Measurements from ENCODE around the gene RNASEL. TPM values are rescaled to one million over a fixed set of nuclear protein-coding genes. Genes with fewer than 3 reads are reported as not detected.
A peak's percentile ranks its signal among the peaks of the same experiment; 100 is the strongest.

Gene RNASEL
- total and polyA plus RNA-seq, 5 donors from 2014 or later: 6.2 to 10.5 (median 9.1) TPM

DNA sequence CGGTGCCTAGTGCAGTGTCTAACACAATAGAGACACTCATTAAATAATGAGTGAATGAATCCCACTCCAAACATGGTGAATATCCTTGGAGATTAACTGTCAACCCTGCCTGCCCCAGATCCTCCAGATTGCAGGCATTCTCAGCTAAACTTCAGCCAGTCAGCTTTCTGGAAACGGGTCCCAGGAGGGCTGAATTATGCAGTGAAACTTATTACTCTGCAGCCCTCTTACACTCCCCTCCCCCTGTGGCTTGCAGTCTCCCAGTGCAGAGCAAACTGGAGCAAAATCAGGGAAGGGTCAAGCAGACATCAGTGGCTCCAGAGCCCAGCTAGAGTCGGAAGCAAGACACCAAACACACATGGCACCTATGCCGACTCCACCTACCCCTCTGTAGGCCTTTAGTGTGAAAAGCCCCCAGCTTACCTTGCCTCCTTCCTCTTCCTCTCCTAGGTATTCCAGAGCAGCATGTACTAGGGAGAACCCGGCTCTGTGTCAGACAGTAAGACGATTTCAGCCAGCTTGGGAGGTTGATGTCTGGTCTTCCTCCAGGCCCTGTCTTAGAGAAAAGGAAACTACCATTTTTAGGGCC lies 21.6 kb upstream of the RNASEL start:
- ATAC-seq (ENCODE audit: low read depth in 2 of 2) (no peak), DNase-seq (no peak)
- peaks cover 19% of the 10 kb centered on the region for H3K4me1 ChIP-seq (ENCODE audit: control insufficient read depth, insufficient read depth, low read length, poor library complexity, severe bottlenecking)
- no peaks in the 10 kb centered on the region for H3K27me3 ChIP-seq (ENCODE audit: control insufficient read depth, insufficient read depth, low read length)
- no peaks in the 10 kb centered on the region for H3K9me3 ChIP-seq (ENCODE audit: control insufficient read depth in 2 of 2, low read length in 2 of 2)
- H3K36me3 ChIP-seq (ENCODE audit: control insufficient read depth, insufficient read depth, low read length): no peaks in the 10 kb centered on the region
- Mint-ChIP-seq H3K27ac (peak overlapping the region in 1 of 3 donors; percentile 45), H3K27me3 (peaks cover 29% of the 10 kb centered on the region), H3K9me3 (no peaks in the 10 kb centered on the region), H3K36me3 (no peaks in the 10 kb centered on the region), H3K4me3 (no peak overlapping the region), H3K4me1 (peaks cover 0 to 18% (median 8%) of the 10 kb centered on the region in 4 donors)
- H3K4me3 ChIP-seq (ENCODE audit: low read depth, low read length): no peak overlapping the region
- H3K27ac ChIP-seq (ENCODE audit: insufficient read depth, low read length, poor library complexity, severe bottlenecking): no peak overlapping the region

- H3K4me1 Mint-ChIP-seq: peaks cover 0 to 5% (median 2%) of the 10 kb centered on the region in 4 donors
- no peak for ATAC-seq (ENCODE audit: low read depth in 2 of 2)
- peaks cover 22% of the 10 kb centered on the region for H3K27me3 Mint-ChIP-seq
Observed at GRCh38 chr1:182608845-182609610, 20.0 kb upstream of the RNASEL start.

DNA sequence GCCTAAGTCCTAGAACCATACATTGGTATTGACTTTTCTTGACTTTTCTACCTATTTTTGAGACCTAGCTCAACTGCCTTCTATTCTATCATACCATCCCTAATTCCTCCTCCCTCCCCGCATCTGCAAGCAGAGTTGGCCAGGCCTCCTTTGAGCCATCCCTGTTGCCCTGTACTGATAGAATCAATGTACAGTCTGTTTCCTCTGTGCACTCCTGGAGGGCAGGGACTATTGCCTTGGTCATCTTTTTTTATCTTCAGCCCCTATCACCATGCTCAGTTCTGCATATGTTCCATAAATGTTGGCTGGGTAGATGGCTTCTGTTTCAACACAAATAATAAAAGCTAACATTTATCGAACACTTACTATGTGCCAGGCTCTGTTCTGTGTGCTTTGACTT lies 19.2 kb upstream of the RNASEL start:
- no peak overlapping the region for H3K4me3 ChIP-seq (ENCODE audit: low read depth, low read length)
- no peaks in the 10 kb centered on the region for H3K9me3 Mint-ChIP-seq
- DNase-seq (no peak), ATAC-seq (ENCODE audit: low read depth in 2 of 2) (no peak)
- no peak overlapping the region for H3K4me3 Mint-ChIP-seq
- H3K27ac ChIP-seq (ENCODE audit: insufficient read depth, low read length, poor library complexity, severe bottlenecking): no peak overlapping the region
- no peaks in the 10 kb centered on the region for H3K36me3 Mint-ChIP-seq
- H3K4me1 Mint-ChIP-seq: peaks cover 0 to 6% (median 2%) of the 10 kb centered on the region in 4 donors
- H3K27me3 Mint-ChIP-seq: peaks cover 14% of the 10 kb centered on the region
- H3K9me3 ChIP-seq (ENCODE audit: control insufficient read depth in 2 of 2, low read length in 2 of 2): no peaks in the 10 kb centered on the region
- no peaks in the 10 kb centered on the region for H3K36me3 ChIP-seq (ENCODE audit: control insufficient read depth, insufficient read depth, low read length)
- H3K27me3 ChIP-seq (ENCODE audit: control insufficient read depth, insufficient read depth, low read length): no peaks in the 10 kb centered on the region
- H3K27ac Mint-ChIP-seq: no peak overlapping the region
- H3K4me1 ChIP-seq (ENCODE audit: control insufficient read depth, insufficient read depth, low read length, poor library complexity, severe bottlenecking): peaks cover 19% of the 10 kb centered on the region

More at GRCh38 chr1:182608845-182609610, 20.0 kb upstream of the RNASEL start:
- no peak overlapping the region for H3K4me3 Mint-ChIP-seq
- no peaks in the 10 kb centered on the region for H3K9me3 Mint-ChIP-seq
- no peaks in the 10 kb centered on the region for H3K27me3 ChIP-seq (ENCODE audit: control insufficient read depth, insufficient read depth, low read length)
- no peaks in the 10 kb centered on the region for H3K36me3 ChIP-seq (ENCODE audit: control insufficient read depth, insufficient read depth, low read length)
- no peak for DNase-seq
- no peak overlapping the region for H3K27ac Mint-ChIP-seq
- H3K4me3 ChIP-seq (ENCODE audit: low read depth, low read length): no peak overlapping the region
- H3K9me3 ChIP-seq (ENCODE audit: control insufficient read depth in 2 of 2, low read length in 2 of 2): no peaks in the 10 kb centered on the region
- H3K36me3 Mint-ChIP-seq: no peaks in the 10 kb centered on the region
- H3K27ac ChIP-seq (ENCODE audit: insufficient read depth, low read length, poor library complexity, severe bottlenecking): no peak overlapping the region
- peaks cover 13% of the 10 kb centered on the region for H3K4me1 ChIP-seq (ENCODE audit: control insufficient read depth, insufficient read depth, low read length, poor library complexity, severe bottlenecking)

GRCh38 chr1:182607566-182607965 lies 18.5 kb upstream of the RNASEL start:
- no peaks in the 10 kb centered on the region for H3K36me3 Mint-ChIP-seq
- H3K4me3 Mint-ChIP-seq: no peak overlapping the region
- H3K9me3 Mint-ChIP-seq: no peaks in the 10 kb centered on the region
- H3K27me3 Mint-ChIP-seq: peaks cover 12% of the 10 kb centered on the region
- peak overlapping the region in 1 of 3 donors; percentile 3 for H3K27ac Mint-ChIP-seq
- H3K27ac ChIP-seq (ENCODE audit: insufficient read depth, low read length, poor library complexity, severe bottlenecking): no peak overlapping the region
- no peaks in the 10 kb centered on the region for H3K27me3 ChIP-seq (ENCODE audit: control insufficient read depth, insufficient read depth, low read length)
- DNase-seq (no peak), ATAC-seq (ENCODE audit: low read depth in 2 of 2) (no peak)
- no peak overlapping the region for H3K4me3 ChIP-seq (ENCODE audit: low read depth, low read length)
- no peaks in the 10 kb centered on the region for H3K9me3 ChIP-seq (ENCODE audit: control insufficient read depth in 2 of 2, low read length in 2 of 2)
- H3K4me1 ChIP-seq (ENCODE audit: control insufficient read depth, insufficient read depth, low read length, poor library complexity, severe bottlenecking): peaks cover 25% of the 10 kb centered on the region
- H3K4me1 Mint-ChIP-seq: peaks cover 0 to 8% (median 4%) of the 10 kb centered on the region in 4 donors
- H3K36me3 ChIP-seq (ENCODE audit: control insufficient read depth, insufficient read depth, low read length): no peaks in the 10 kb centered on the region

GRCh38 chr1:182604175-182605164 lies 15.4 kb upstream of the RNASEL start, which contains the start of gene RGS16:
Gene RGS16, minus strand, starts transcription at chr1:182604389. Its CDS starts 130 bp downstream, at chr1:182604259.
- peaks cover 0 to 8% (median 4%) of the 10 kb centered on the region in 4 donors for H3K4me1 Mint-ChIP-seq
- peaks cover 8% of the 10 kb centered on the region for H3K27me3 Mint-ChIP-seq
- peaks cover 4% of the 10 kb centered on the region for H3K36me3 Mint-ChIP-seq
- no peaks in the 10 kb centered on the region for H3K9me3 ChIP-seq (ENCODE audit: control insufficient read depth in 2 of 2, low read length in 2 of 2)
- no peaks in the 10 kb centered on the region for H3K27me3 ChIP-seq (ENCODE audit: control insufficient read depth, insufficient read depth, low read length)
- DNase-seq: peak; percentile 82 to 96 (median 85)
- ATAC-seq (ENCODE audit: low read depth in 2 of 2): peak; percentile 92 to 94
- H3K4me1 ChIP-seq (ENCODE audit: control insufficient read depth, insufficient read depth, low read length, poor library complexity, severe bottlenecking): peaks cover 36% of the 10 kb centered on the region
- H3K4me3 Mint-ChIP-seq: peak within 1 kb of the TSS in 3 of 4 donors; percentile 24 to 90 (median 84)
- peak within 1 kb of the TSS; percentile 64 for H3K27ac ChIP-seq (ENCODE audit: insufficient read depth, low read length, poor library complexity, severe bottlenecking)
- peak within 1 kb of the TSS; percentile 67 for H3K4me3 ChIP-seq (ENCODE audit: low read depth, low read length)
- H3K27ac Mint-ChIP-seq: peak within 1 kb of the TSS in 1 of 3 donors; percentile 87
- H3K36me3 ChIP-seq (ENCODE audit: control insufficient read depth, insufficient read depth, low read length): no peaks in the 10 kb centered on the region
- no peaks in the 10 kb centered on the region for H3K9me3 Mint-ChIP-seq

DNA sequence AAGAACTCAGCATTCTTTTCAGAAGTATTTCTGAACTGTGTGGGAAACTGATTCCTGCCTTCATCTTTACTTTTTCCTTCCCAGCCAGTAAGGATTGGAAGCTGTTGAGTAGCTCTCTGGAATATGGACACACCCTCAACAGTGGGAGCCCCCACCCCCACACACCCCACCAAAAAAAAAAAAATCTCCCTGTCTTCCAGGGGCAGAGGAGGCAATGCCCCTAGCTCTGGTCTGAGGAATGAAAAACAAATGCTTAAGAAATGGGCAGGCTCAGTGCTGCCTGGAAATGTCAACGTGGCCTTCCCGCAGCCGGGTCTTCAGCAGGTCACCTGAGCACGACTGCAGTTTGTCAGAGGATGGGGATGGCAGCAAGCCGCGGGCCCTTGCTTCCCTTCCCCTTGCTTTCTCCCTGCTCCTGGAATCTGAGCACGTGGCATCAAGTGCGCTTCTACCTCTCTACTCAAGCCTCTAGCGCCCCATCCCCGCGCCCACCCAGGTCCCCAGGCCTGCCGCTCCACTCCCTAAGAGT lies 14.7 kb upstream of the RNASEL start:
- Histone ChIP-seq H3K27ac (ENCODE audit: insufficient read depth, low read length, poor library complexity, severe bottlenecking) (peak overlapping the region; percentile 64), H3K4me3 (ENCODE audit: low read depth, low read length) (peak overlapping the region; percentile 51), H3K27me3 (ENCODE audit: control insufficient read depth, insufficient read depth, low read length) (no peaks in the 10 kb centered on the region), H3K4me1 (ENCODE audit: control insufficient read depth, insufficient read depth, low read length, poor library complexity, severe bottlenecking) (peaks cover 36% of the 10 kb centered on the region), H3K36me3 (ENCODE audit: control insufficient read depth, insufficient read depth, low read length) (no peaks in the 10 kb centered on the region), H3K9me3 (ENCODE audit: control insufficient read depth in 2 of 2, low read length in 2 of 2) (no peaks in the 10 kb centered on the region)
- ATAC-seq (ENCODE audit: low read depth in 2 of 2) (no peak), DNase-seq (peak in 1 of 3 donors; percentile 10)
- Mint-ChIP-seq H3K36me3 (peaks cover 4% of the 10 kb centered on the region), H3K27ac (peak overlapping the region in 1 of 3 donors; percentile 87), H3K27me3 (peaks cover 4% of the 10 kb centered on the region), H3K9me3 (no peaks in the 10 kb centered on the region), H3K4me3 (peak overlapping the region in 2 of 4 donors; percentile 84 to 90), H3K4me1 (peaks cover 0 to 8% (median 4%) of the 10 kb centered on the region in 4 donors)
